Fibroblast of the aortic adventitia (primary cell): ENCODE data around the gene SORCS1. TPM values are rescaled to one million over a fixed set of nuclear protein-coding genes. Genes with fewer than 3 reads are reported as not detected.

ENCODE experiments used
- DNase-seq: peaks from one replicate; pipeline ENCODE4 v3.0.0-alpha.2; 2010; ENCODE audit warnings: low read depth
- H3K4me3 ChIP-seq: 2 replicates; pipeline ENCODE4 v1.5.1; 2011; ENCODE audit warnings: low read depth, mild to moderate bottlenecking, control low read depth, low read length, moderate library complexity
- total RNA-seq: library from RNA; depleted of rRNA; stranded (reverse); fragments of >200 nt; gene quantifications from 2 replicates; pipeline ENCODE4 v1.2.3, GENCODE V29; 2012; ENCODE audit warnings: low replicate concordance
- TF ChIP-seq, protein P1 (sequence below): IDR thresholded peaks from 2 replicates; pipeline ENCODE4 v1.5.1; 2011; ENCODE audit warnings: mild to moderate bottlenecking, low read length, control low read depth, inconsistent platforms; ENCODE audit not compliant: insufficient read depth

The SORCS1 gene
- total RNA-seq, 1 donor: not detected

GRCh38 chr10:106661767-106662140 is 502.8 kb downstream of the SORCS1 start:
- TF ChIP-seq, protein P1, sequence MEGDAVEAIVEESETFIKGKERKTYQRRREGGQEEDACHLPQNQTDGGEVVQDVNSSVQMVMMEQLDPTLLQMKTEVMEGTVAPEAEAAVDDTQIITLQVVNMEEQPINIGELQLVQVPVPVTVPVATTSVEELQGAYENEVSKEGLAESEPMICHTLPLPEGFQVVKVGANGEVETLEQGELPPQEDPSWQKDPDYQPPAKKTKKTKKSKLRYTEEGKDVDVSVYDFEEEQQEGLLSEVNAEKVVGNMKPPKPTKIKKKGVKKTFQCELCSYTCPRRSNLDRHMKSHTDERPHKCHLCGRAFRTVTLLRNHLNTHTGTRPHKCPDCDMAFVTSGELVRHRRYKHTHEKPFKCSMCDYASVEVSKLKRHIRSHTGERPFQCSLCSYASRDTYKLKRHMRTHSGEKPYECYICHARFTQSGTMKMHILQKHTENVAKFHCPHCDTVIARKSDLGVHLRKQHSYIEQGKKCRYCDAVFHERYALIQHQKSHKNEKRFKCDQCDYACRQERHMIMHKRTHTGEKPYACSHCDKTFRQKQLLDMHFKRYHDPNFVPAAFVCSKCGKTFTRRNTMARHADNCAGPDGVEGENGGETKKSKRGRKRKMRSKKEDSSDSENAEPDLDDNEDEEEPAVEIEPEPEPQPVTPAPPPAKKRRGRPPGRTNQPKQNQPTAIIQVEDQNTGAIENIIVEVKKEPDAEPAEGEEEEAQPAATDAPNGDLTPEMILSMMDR: no peak
- no peak overlapping the region for H3K4me3 ChIP-seq
- DNase-seq: no peak

- no peak overlapping the region for H3K4me3 ChIP-seq
- DNase-seq: no peak
- TF ChIP-seq, protein P1: no peak
These were observed 503.3 kb downstream of the SORCS1 start for GRCh38 chr10:106661133-106661766.

- no peak for DNase-seq
- TF ChIP-seq, protein P1: no peak
These were observed 504.0 kb downstream of the SORCS1 start for GRCh38 chr10:106660550-106660949.

GRCh38 chr10:106655636-106656035 is 508.9 kb downstream of the SORCS1 start:
- TF ChIP-seq, protein P1: no peak

More at GRCh38 chr10:106660550-106660949, 504.0 kb downstream of the SORCS1 start:
- H3K4me3 ChIP-seq: no peak overlapping the region

DNA sequence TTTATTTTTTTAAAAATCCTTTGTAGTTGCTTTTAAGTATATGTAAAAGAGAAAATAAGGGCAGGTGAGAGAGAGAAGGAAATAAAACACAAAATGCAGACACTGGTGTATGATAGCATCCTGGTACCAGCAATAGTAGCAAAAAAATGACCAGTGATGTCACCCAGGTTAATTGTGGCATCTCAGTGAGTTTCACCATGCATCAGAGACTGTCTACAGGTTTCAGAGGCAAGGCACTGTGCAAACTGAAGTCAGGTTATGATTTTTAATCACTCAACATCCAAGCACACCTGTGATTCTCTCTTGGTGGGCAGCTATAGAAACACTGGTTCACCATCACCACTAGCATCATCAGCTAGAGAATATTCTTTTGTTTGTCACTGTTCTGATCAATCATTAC is 509.3 kb downstream of the SORCS1 start:
- H3K4me3 ChIP-seq: no peak overlapping the region
- TF ChIP-seq, protein P1: no peak
- DNase-seq: no peak

More at GRCh38 chr10:106655636-106656035, 508.9 kb downstream of the SORCS1 start:
- H3K4me3 ChIP-seq: no peak overlapping the region
- DNase-seq: no peak

GRCh38 chr10:106652279-106652678 is 512.2 kb downstream of the SORCS1 start:
- no peak for DNase-seq
- TF ChIP-seq, protein P1: no peak
- no peak overlapping the region for H3K4me3 ChIP-seq
